GM18498 (cell line): Measurements from ENCODE around the gene METTL18.

Experiments
- ATAC-seq: cut with Tn5 transposase; IDR thresholded peaks from one replicate; pipeline ENCODE4 v1.9.1; 2021; ENCODE audit warnings: mild to moderate bottlenecking, moderate library complexity; ENCODE audit not compliant: unreplicated experiment

The METTL18 gene

GRCh38 chr1:169786974-169787373 lies 7.7 kb downstream of the METTL18 start:
- ATAC-seq: no peak

GRCh38 chr1:169785267-169785666 lies 9.4 kb downstream of the METTL18 start:
- no peak for ATAC-seq

- ATAC-seq: no peak
Observed at GRCh38 chr1:169784102-169784501, 10.6 kb downstream of the METTL18 start.

GRCh38 chr1:169782596-169782995 lies 12.1 kb downstream of the METTL18 start:
- no peak for ATAC-seq

DNA sequence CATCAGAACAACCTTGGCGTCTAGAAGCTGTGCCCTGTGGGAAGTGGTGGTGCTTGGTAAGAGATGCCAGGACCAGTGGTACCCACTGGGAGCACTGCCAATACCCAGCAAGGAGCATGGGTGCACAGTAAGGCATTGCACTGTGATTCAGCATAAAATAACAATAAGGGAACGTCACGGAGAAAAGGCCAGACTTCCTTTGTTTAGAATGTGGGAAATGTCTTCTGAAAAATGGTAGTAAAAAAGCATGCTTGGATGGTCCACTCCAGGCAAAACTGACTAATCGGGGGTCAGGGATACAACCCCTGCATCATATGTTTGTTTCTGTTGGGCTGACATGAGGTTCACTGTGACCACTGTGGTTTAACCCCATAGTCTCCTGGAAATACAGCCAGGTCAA lies 14.7 kb downstream of the METTL18 start:
- no peak for ATAC-seq

DNA sequence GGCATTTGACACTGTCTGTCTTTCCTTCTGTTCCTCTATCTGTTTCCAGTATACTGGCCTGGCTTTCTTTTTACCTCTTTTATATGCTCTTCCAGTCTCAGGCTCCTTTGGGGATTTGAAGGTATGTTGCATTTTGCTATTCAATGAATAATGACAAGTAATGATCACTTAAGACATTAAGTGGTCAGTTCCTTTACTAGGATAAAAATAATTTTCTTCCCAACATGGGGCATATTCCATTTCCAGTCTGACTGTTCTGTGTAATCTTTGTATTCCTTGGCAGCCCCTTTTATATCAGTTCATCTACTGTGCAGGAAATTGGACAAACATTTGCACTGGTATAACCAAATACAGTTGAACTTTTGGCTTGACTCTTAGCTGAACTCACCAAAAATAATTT lies 15.6 kb downstream of the METTL18 start:
- no peak for ATAC-seq

GRCh38 chr1:169776440-169776839 lies 18.3 kb downstream of the METTL18 start:
- no peak for ATAC-seq

- no peak for ATAC-seq
Observed at GRCh38 chr1:169768161-169768560, 26.5 kb downstream of the METTL18 start.

DNA sequence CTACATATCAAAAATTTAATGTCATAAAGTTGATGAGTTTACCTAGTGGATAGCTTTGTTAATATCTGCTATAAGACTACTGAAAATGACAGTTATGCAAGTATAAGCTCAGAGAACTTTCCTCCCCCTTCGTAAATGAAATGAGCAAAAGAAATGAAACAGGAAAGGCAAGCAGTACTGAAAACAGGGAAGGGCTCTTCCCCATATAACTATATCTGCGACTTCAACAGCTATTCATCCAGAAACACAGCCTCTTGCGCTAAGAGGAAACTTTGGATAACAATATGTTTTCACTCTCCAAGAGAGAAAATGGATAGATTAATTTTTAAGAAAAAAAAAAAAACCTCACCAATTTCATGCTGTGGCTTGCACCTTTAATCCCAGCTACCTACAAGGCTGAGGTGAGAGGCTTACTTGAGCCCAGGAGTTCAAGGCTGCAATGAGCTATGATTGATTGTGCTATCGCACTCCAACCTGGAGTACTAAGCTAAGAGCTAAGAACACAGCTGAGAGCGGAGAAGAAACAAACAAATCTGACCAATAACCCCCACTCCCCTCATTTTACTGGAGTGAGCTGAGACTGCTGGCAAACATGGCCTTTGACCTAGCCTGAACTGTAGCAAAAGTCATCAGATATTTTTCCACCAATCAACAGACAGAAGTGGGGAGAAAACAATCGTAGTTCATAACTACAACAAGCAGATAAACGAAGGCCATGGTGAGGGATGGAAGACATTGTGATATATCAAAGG lies 29.0 kb downstream of the METTL18 start:
- no peak for ATAC-seq

- no peak for ATAC-seq
Observed at GRCh38 chr1:169764919-169765318, 29.8 kb downstream of the METTL18 start.

DNA sequence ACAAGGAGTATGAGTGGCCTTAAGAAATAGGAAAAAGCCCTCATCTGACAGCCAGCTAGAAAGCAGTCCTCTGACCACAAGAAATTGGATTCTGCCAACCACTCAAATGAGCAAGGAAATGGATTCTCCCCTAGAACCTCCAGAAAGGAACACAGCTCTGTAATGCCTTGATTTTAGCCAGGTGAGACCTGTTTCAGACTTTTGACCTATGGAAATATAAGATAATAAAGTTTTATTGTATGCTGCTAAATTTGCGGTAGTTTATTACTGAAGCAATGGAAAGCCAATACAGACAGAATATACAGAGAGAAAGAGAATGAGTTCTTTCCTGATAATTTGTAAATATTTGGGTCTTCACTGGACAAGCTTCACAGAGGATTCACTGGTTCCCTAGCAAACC lies 32.0 kb downstream of the METTL18 start:
- ATAC-seq: no peak

GRCh38 chr1:169759038-169759437 lies 35.7 kb downstream of the METTL18 start:
- no peak for ATAC-seq

DNA sequence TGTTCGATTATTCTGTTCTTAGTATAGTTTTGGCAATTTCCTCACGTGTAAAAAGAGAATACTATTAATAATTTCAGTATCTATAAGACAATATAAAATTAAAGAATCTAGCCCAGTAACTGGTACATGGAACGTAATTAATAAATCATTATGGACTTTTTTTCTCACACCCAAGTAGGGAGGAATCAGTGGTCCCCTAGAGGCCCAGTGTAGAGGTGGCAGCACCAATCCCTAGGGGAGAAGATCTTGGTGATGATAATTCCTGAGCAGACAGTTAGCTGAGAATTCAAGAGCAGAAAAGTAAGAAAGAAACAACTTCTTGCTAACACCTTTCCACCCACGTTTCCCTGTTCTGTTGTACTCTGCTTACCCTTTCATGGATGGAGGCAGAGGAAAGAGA lies 41.2 kb downstream of the METTL18 start:
- ATAC-seq: no peak

DNA sequence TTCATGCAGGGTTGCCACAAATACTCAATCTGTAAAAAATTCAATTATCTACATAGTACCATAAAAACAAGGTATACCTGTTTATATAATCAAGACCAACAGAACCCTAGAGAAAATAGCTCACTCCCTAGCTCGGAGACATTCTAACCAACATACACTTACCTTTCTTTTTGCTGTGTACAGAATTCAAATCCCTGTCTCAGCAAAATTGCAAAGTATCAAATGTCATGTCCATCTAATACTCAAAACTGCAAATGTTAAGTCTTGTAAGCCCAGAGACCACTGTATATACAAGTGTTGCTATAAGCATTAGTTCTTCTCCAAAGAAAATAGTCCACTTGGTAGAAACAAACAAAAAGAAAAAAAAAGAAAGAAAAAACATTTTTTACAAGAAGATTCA lies 44.7 kb downstream of the METTL18 start:
- no peak for ATAC-seq

- ATAC-seq: no peak
Observed at GRCh38 chr1:169746550-169746949, 48.2 kb downstream of the METTL18 start.

GRCh38 chr1:169745015-169745861 lies 49.5 kb downstream of the METTL18 start:
- ATAC-seq: no peak
